Astrocyte (in vitro differentiated cells and primary cell): Measurements from ENCODE around the gene PAPSS2. TPM values are rescaled to one million over a fixed set of nuclear protein-coding genes. Genes with fewer than 3 reads are reported as not detected.

Source experiments
- DNase-seq: peaks from one replicate; pipeline ENCODE4 v3.0.0-alpha.2; 2010; ENCODE audit warnings: low read depth
- FAIRE-seq: peaks from 2 replicates; lab custom pipeline; 2011; peaks lifted over from hg19 to GRCh38; lab: Jason Lieb, UNC
- H2AFZ ChIP-seq: 2 replicates; pipeline ENCODE4 v1.6.0; 2012; ENCODE audit warnings: low read depth, low read length, inconsistent platforms
- H3K27ac ChIP-seq: 2 replicates; pipeline ENCODE4 v1.5.1; 2011; ENCODE audit warnings: low read depth, low read length, inconsistent platforms
- H3K27me3 ChIP-seq: 2 replicates; pipeline ENCODE4 v1.6.0; 2011; ENCODE audit warnings: low read length, inconsistent platforms; ENCODE audit not compliant: insufficient read depth
- H3K36me3 ChIP-seq: 2 replicates; pipeline ENCODE4 v1.5.1; 2011; ENCODE audit warnings: low read length, inconsistent platforms; ENCODE audit not compliant: insufficient read depth
- H3K4me1 ChIP-seq: 2 replicates; pipeline ENCODE4 v1.5.1; 2011; ENCODE audit warnings: low read length, inconsistent platforms; ENCODE audit not compliant: insufficient read depth
- H3K4me2 ChIP-seq: 2 replicates; pipeline ENCODE4 v1.6.0; 2012; ENCODE audit warnings: low read length, inconsistent platforms
- H3K4me3 ChIP-seq: 2 replicates; pipeline ENCODE4 v1.5.1; 2011; ENCODE audit warnings: low read depth, mild to moderate bottlenecking, low read length, inconsistent platforms; ENCODE audit not compliant: insufficient read depth
- H3K79me2 ChIP-seq: 2 replicates; pipeline ENCODE4 v1.6.0; 2012; ENCODE audit warnings: mild to moderate bottlenecking, low read length, inconsistent platforms; ENCODE audit not compliant: insufficient read depth
- H3K9ac ChIP-seq: 2 replicates; pipeline ENCODE4 v1.6.0; 2012; ENCODE audit warnings: mild to moderate bottlenecking, low read length, inconsistent platforms
- H3K9me3 ChIP-seq: 2 replicates; pipeline ENCODE4 v1.5.1; 2012; ENCODE audit warnings: low read depth, mild to moderate bottlenecking, low read length, inconsistent platforms; ENCODE audit not compliant: insufficient read depth
- H4K20me1 ChIP-seq: 2 replicates; pipeline ENCODE4 v1.6.0; 2012; ENCODE audit warnings: low read length, inconsistent platforms; ENCODE audit not compliant: insufficient read depth
- H3K27ac Mint-ChIP-seq: one replicate; pipeline ENCODE4 v1.8.0; 2021; ENCODE audit warnings: mild to moderate bottlenecking, mixed read lengths; ENCODE audit not compliant: unreplicated experiment
- H3K27me3 Mint-ChIP-seq: one replicate; pipeline ENCODE4 v1.8.0; 2021; ENCODE audit warnings: low read depth, mixed read lengths; ENCODE audit not compliant: unreplicated experiment
- H3K36me3 Mint-ChIP-seq: one replicate; pipeline ENCODE4 v1.8.0; 2021; ENCODE audit warnings: low read depth, mixed read lengths; ENCODE audit not compliant: unreplicated experiment
- H3K4me1 Mint-ChIP-seq: one replicate; pipeline ENCODE4 v1.8.0; 2021; ENCODE audit warnings: low read depth, mixed read lengths; ENCODE audit not compliant: unreplicated experiment
- H3K4me3 Mint-ChIP-seq: one replicate; pipeline ENCODE4 v1.8.0; 2021; ENCODE audit warnings: mild to moderate bottlenecking, moderate library complexity, mixed read lengths; ENCODE audit not compliant: unreplicated experiment
- H3K9me3 Mint-ChIP-seq: one replicate; pipeline ENCODE4 v1.8.0; 2021; ENCODE audit warnings: mild to moderate bottlenecking, mixed read lengths; ENCODE audit not compliant: unreplicated experiment
- EZH2 ChIP-seq: IDR thresholded peaks from 2 replicates; pipeline ENCODE4 v1.6.1; 2012; ENCODE audit warnings: mild to moderate bottlenecking, low read length, inconsistent platforms; ENCODE audit not compliant: insufficient read depth
- total RNA-seq: library from RNA; stranded (reverse); gene quantifications from 2 replicates; pipeline ENCODE4 v1.2.1, GENCODE V29; 2021
- TF ChIP-seq, protein P1 (sequence below): IDR thresholded peaks from 2 replicates; pipeline ENCODE4 v1.5.1; 2011; ENCODE audit warnings: low read depth, mild to moderate bottlenecking, inconsistent platforms, low read length, moderate library complexity; ENCODE audit not compliant: insufficient read depth

The PAPSS2 gene
- total RNA-seq, 1 donor from 2014 or later, result 48.6 TPM

DNA sequence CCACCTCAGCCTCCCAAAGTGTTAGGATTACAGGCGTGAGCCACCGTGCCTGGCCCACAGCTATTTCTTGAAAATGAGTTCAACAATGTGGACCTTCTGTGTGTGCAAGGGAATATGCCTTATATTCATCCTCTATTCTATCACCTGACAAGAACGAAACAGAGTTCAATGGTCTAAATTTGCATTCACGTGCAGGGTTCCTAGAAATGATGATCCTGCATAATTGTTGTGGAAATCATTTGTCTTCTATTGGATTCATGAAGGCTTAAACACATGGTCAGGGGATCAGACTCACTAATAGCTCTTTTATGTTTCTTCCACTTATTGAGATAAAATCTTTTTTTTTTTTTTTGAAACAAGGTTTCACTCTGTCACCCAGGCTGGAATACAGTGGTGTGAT is 23.7 kb downstream of the PAPSS2 start:
- H3K4me3 Mint-ChIP-seq, result no peak overlapping the region
- Histone ChIP-seq H3K27ac (no peak overlapping the region), H3K4me1 (no peaks in the 10 kb centered on the region), H3K9me3 (no peaks in the 10 kb centered on the region), H2AFZ (no peak overlapping the region), H3K9ac (no peak overlapping the region), H3K27me3 (no peaks in the 10 kb centered on the region), H3K4me3 (no peak overlapping the region), H3K79me2 (peaks cover 37% of the 10 kb centered on the region), H3K36me3 (no peaks in the 10 kb centered on the region), H3K4me2 (no peak overlapping the region), H4K20me1 (peaks cover 51% of the 10 kb centered on the region)
- no peak for DNase-seq
- TF ChIP-seq EZH2, result no peak
- TF ChIP-seq, protein P1, sequence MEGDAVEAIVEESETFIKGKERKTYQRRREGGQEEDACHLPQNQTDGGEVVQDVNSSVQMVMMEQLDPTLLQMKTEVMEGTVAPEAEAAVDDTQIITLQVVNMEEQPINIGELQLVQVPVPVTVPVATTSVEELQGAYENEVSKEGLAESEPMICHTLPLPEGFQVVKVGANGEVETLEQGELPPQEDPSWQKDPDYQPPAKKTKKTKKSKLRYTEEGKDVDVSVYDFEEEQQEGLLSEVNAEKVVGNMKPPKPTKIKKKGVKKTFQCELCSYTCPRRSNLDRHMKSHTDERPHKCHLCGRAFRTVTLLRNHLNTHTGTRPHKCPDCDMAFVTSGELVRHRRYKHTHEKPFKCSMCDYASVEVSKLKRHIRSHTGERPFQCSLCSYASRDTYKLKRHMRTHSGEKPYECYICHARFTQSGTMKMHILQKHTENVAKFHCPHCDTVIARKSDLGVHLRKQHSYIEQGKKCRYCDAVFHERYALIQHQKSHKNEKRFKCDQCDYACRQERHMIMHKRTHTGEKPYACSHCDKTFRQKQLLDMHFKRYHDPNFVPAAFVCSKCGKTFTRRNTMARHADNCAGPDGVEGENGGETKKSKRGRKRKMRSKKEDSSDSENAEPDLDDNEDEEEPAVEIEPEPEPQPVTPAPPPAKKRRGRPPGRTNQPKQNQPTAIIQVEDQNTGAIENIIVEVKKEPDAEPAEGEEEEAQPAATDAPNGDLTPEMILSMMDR, result no peak
- H3K36me3 Mint-ChIP-seq, result no peaks in the 10 kb centered on the region
- H3K27me3 Mint-ChIP-seq, result no peaks in the 10 kb centered on the region
- no peak overlapping the region for H3K27ac Mint-ChIP-seq
- no peaks in the 10 kb centered on the region for H3K4me1 Mint-ChIP-seq
- FAIRE-seq, result no peak
- no peaks in the 10 kb centered on the region for H3K9me3 Mint-ChIP-seq

DNA sequence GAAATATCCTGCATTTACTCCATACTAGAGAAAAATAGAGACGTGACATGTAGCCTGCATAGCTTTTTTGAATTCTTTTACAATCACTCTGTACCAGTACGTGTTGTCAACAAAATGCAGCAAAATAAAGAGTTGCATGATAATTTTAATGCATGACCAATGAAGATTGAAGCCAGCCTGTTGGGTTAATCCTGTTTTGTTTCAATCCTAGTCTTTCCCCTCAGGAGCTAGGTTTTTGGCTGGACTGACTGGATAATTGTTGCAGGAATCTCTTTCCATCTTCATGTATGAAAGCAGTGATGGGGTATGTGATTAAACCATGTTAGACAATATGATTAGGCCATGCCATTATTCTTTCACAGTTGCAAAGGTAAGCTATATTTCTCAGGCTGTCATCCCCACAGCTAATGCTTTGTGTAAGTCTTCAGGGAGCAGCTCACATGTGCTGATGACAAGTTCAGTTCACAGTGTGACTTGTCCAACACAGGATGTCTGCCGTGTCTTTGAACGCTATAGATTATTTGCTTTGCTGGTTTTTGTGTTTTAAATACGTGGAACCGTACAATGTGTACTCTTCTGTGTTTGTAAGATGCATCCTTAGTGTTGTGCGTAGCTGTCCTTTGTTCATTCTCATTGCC is 24.4 kb downstream of the PAPSS2 start:
- H3K27me3 Mint-ChIP-seq, result no peaks in the 10 kb centered on the region
- DNase-seq (no peak), FAIRE-seq (no peak)
- TF ChIP-seq, protein P1, result no peak
- TF ChIP-seq EZH2, result no peak
- no peak overlapping the region for H3K9ac ChIP-seq
- H3K4me3 Mint-ChIP-seq, result no peak overlapping the region
- no peaks in the 10 kb centered on the region for H3K9me3 Mint-ChIP-seq
- no peak overlapping the region for H3K4me2 ChIP-seq
- H3K27me3 ChIP-seq, result no peaks in the 10 kb centered on the region
- H4K20me1 ChIP-seq, result peaks cover 51% of the 10 kb centered on the region
- H3K36me3 ChIP-seq, result no peaks in the 10 kb centered on the region
- H2AFZ ChIP-seq, result no peak overlapping the region
- H3K27ac ChIP-seq, result no peak overlapping the region
- H3K27ac Mint-ChIP-seq, result no peak overlapping the region
- no peaks in the 10 kb centered on the region for H3K4me1 ChIP-seq
- peaks cover 37% of the 10 kb centered on the region for H3K79me2 ChIP-seq
- no peaks in the 10 kb centered on the region for H3K4me1 Mint-ChIP-seq
- no peak overlapping the region for H3K4me3 ChIP-seq
- H3K9me3 ChIP-seq, result no peaks in the 10 kb centered on the region
- no peaks in the 10 kb centered on the region for H3K36me3 Mint-ChIP-seq

DNA sequence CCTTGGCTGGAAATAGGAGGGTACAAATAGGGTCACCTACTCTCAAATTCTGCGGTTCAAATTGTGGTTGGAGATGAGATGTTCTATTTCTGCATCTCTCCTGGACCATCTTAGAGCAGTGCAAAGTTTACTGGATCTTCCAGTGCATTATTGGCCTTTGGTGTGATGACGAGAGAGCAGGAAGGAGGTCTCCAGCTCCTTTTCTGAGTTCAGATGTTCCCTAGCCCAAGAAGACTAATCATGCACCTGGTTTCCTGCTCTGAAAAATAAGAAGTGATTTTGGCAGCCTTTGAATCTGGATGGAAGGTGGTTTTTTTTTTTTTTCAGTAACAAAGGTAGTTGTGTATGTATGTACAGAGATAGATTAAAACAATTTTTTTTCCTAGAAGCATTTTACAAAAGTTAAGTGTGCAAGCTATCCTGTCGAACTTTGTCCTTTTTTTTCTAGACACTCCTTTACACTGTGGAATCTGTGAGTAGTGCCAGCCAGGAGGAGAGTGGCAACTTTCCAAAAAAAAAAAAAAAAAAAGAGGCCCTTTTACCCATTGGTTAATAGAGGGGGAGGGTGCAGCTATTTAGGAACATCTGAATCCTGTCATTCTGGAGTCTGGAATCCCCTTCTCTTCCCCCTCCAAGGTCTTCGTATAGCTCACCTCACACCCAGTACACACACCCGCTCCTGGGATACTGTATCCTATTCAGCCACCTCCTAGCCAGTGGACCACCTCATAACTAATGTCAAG is 26.3 kb downstream of the PAPSS2 start:
- Histone ChIP-seq H4K20me1 (peaks cover 48% of the 10 kb centered on the region), H3K36me3 (no peaks in the 10 kb centered on the region), H3K4me3 (no peak overlapping the region), H2AFZ (no peak overlapping the region), H3K9me3 (no peaks in the 10 kb centered on the region), H3K79me2 (peaks cover 43% of the 10 kb centered on the region), H3K27me3 (no peaks in the 10 kb centered on the region), H3K27ac (no peak overlapping the region), H3K4me1 (no peaks in the 10 kb centered on the region), H3K9ac (no peak overlapping the region), H3K4me2 (no peak overlapping the region)
- Mint-ChIP-seq H3K9me3 (no peaks in the 10 kb centered on the region), H3K27me3 (no peaks in the 10 kb centered on the region), H3K27ac (no peak overlapping the region), H3K36me3 (no peaks in the 10 kb centered on the region), H3K4me1 (no peaks in the 10 kb centered on the region), H3K4me3 (no peak overlapping the region)
- no peak for DNase-seq
- TF ChIP-seq, protein P1, result no peak
- no peak for TF ChIP-seq EZH2
- no peak for FAIRE-seq
